Activated CD4-positive, alpha-beta memory T cell treated with anti-CD3 and anti-CD28 coated beads, Interleukin-2, amount 10 ng/mL, durations not matched to agents 7 days and 5 days (primary cell): ENCODE results near the gene LHFPL3. TPM values are rescaled to one million over a fixed set of nuclear protein-coding genes. Genes with fewer than 3 reads are reported as not detected.

Experiments used
- CTCF ChIA-PET: fragments of 350-600 bp; sonication (Branson Sonifier 250); formaldehyde crosslinking; loops from one replicate; lab custom pipeline; 2021; ENCODE audit warnings: antibody characterized with exemption, inconsistent platforms; lab: Charles Lee
- POLR2A ChIA-PET: fragments of 350-600 bp; sonication (Branson Sonifier 250); formaldehyde crosslinking; loops from one replicate; lab custom pipeline; 2021; ENCODE audit warnings: antibody characterized with exemption; lab: Charles Lee
- DNase-seq: peaks from one replicate; pipeline ENCODE4 v3.0.0-alpha.2; 2020
- H3K27ac Mint-ChIP-seq: one replicate; pipeline ENCODE4 v1.8.0; 2021; ENCODE audit warnings: mild to moderate bottlenecking, mixed read lengths
- H3K27me3 Mint-ChIP-seq: one replicate; pipeline ENCODE4 v1.8.0; 2021; ENCODE audit warnings: mixed read lengths
- H3K36me3 Mint-ChIP-seq: one replicate; pipeline ENCODE4 v1.8.0; 2021; ENCODE audit warnings: low read depth, mixed read lengths
- H3K4me1 Mint-ChIP-seq: one replicate; pipeline ENCODE4 v1.8.0; 2021; ENCODE audit warnings: mixed read lengths
- H3K4me3 Mint-ChIP-seq: one replicate; pipeline ENCODE4 v1.8.0; 2021; ENCODE audit warnings: mild to moderate bottlenecking, mixed read lengths
- H3K9me3 Mint-ChIP-seq: one replicate; pipeline ENCODE4 v1.8.0; 2021; ENCODE audit warnings: mixed read lengths
- total RNA-seq, 2 experiments: library from RNA; stranded (reverse); gene quantifications; one replicate each; pipeline ENCODE4 v1.2.3, GENCODE V29; 2021

LHFPL3 gene
- total RNA-seq, 2 experiments from 2014 or later = not detected

DNA sequence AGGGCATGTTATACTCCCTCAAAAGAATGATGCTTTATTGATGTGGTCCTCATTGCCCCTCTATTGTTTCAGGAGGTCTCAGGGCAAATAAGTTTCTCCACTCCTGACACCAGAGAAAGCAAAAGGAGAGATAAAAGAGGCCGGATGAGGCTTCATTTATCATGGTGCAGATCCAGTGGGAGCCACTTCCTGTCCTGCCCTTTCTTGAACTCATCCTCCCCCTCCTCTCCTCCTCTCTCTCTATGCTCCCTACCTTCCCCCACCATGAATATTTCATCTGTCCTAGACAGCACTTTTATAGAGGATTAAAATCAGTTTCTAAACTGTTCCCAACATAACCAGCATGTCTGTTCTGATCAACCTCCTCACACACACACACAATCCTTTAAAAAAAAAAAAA, 513.4 kb downstream of the LHFPL3 start:
- no peak for DNase-seq
- Mint-ChIP-seq H3K27ac (no peak overlapping the region), H3K4me3 (no peak overlapping the region), H3K36me3 (no peaks in the 10 kb centered on the region), H3K9me3 (no peaks in the 10 kb centered on the region), H3K27me3 (peaks cover 20% of the 10 kb centered on the region), H3K4me1 (no peaks in the 10 kb centered on the region)
- CTCF ChIA-PET = no interaction called here
- POLR2A ChIA-PET = no interaction called here

DNA sequence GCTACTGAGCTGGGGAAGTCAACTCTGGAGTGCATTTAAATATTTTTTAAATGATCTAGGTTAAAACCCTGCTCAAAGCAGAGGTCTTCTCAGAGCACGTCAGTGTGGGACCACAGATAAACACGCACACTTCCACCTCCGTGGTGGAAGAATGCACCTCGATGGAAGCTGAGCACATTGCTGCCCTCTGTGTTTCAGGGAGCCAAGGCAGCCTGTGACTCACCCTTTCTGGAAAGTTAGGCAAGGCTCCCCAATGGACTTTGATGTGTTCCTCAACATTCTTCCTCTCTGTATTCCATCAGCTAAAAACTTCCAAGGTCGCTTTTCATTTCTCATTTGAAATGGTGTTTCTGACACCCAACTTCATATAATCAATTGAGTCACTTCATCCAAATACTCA, 514.8 kb downstream of the LHFPL3 start:
- Mint-ChIP-seq H3K27me3 (peaks cover 18% of the 10 kb centered on the region), H3K9me3 (no peaks in the 10 kb centered on the region), H3K27ac (no peak overlapping the region), H3K4me3 (no peak overlapping the region), H3K36me3 (no peaks in the 10 kb centered on the region), H3K4me1 (no peaks in the 10 kb centered on the region)
- DNase-seq = no peak
- ChIA-PET POLR2A (no interaction called here), CTCF (no interaction called here)

DNA sequence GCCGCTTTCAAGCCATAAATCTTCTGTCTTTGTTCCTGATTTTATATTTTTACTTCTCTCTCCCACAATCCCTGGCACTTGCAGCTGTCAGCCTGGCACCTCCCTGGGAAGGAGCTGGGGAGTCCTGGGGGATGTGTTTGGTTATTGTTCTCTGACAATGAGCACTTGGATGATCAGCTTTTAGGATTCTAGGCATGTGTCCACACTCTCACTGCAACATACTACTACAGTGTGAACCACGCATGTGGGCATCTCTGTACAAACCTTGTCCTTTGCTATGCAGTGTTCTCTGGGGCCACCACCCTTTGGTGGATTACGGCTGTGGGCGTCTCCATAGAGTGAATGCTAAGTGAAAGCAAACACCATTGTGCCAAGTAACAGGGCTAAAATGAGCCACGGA, 517.2 kb downstream of the LHFPL3 start:
- Mint-ChIP-seq H3K9me3 (no peaks in the 10 kb centered on the region), H3K4me3 (no peak overlapping the region), H3K36me3 (no peaks in the 10 kb centered on the region), H3K27ac (no peak overlapping the region), H3K27me3 (peaks cover 15% of the 10 kb centered on the region), H3K4me1 (no peaks in the 10 kb centered on the region)
- DNase-seq = no peak
- ChIA-PET CTCF (no interaction called here), POLR2A (no interaction called here)

- no peaks in the 10 kb centered on the region for H3K36me3 Mint-ChIP-seq
- H3K27ac Mint-ChIP-seq = no peak overlapping the region
- no peak for DNase-seq
- H3K4me1 Mint-ChIP-seq = no peaks in the 10 kb centered on the region
- H3K27me3 Mint-ChIP-seq = peaks cover 15% of the 10 kb centered on the region
- H3K9me3 Mint-ChIP-seq = no peaks in the 10 kb centered on the region
- CTCF ChIA-PET = interaction anchor here (1.5 to 2.7 kb wide), 4 partner anchors 16 to 616 kb away, joined by 7 to 19 read pairs (median 8); no protein-coding TSS in a partner anchor
- POLR2A ChIA-PET = no interaction called here
- H3K4me3 Mint-ChIP-seq = no peak overlapping the region
Observed at GRCh38 chr7:104846731-104847130, 518.3 kb downstream of the LHFPL3 start.

DNA sequence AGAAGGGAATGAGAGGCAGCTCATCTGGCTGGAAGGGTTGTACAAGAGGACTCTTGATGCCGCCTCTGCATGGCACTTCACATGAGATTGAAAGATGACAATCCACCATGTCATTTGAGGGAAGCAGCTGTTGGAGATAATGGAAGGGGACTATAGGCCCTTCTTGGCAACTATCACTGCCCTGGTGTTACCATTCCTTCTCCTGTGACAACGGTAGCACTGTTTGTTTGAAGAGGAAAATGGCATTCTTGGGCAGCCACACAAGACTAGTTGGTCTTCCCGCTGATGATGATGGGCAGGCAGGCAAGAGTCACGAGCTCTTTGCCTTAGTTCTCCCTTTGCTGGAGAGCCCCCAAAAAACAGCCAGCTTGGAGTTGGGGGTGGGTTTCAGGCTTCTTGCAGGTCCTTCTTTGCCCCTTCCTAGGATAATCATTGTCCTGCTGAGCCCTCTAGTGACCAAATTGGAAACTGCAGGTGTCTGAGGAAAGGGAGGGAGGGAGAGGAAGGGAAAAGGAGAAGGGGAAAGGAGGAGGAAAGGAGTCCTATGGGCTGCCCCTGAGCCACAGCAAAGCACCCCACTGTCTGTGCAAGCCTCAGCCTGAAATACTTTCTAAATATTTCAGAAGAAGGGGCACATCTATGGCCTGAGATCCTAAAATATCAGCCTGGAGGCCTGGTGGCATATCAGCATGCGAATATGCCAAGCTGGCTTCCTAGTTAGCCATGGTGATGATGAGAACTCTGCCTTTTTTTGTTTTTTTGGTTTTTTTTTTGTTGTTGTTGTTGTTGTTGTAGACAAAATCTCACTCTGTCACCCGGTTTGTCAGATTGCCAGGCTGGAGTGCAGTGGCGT, 520.0 kb downstream of the LHFPL3 start:
- peak; percentile 45 for DNase-seq
- peaks cover 10% of the 10 kb centered on the region for H3K27me3 Mint-ChIP-seq
- no peaks in the 10 kb centered on the region for H3K36me3 Mint-ChIP-seq
- H3K9me3 Mint-ChIP-seq = no peaks in the 10 kb centered on the region
- POLR2A ChIA-PET = no interaction called here
- H3K4me1 Mint-ChIP-seq = no peaks in the 10 kb centered on the region
- no peak overlapping the region for H3K27ac Mint-ChIP-seq
- CTCF ChIA-PET = interaction anchor here (0.6 to 2.7 kb wide), 12 partner anchors 9 to 631 kb away, joined by 3 to 19 read pairs (median 4); no protein-coding TSS in a partner anchor
- no peak overlapping the region for H3K4me3 Mint-ChIP-seq

DNA sequence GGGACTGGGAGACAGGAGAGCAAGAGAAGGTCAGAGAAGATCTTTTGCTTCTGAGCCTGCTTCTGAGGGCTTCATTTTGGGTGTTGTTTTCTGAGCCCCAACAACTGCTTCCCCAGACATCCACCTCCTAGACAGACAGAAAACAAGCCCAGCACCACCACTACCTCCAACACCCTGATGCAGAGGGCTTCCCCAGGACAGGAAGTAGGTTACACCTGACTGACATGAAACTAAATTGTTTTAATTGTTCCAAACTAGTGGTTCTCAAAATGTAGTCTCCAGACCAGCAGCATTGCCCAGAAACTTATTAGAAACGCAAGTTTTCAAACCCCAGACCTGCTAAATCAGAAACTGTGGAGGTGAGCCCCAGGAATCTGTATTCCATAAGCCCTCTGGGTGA, 522.0 kb downstream of the LHFPL3 start:
- Mint-ChIP-seq H3K27me3 (peaks cover 6% of the 10 kb centered on the region), H3K4me1 (no peaks in the 10 kb centered on the region), H3K4me3 (no peak overlapping the region), H3K9me3 (no peaks in the 10 kb centered on the region), H3K36me3 (no peaks in the 10 kb centered on the region), H3K27ac (no peak overlapping the region)
- DNase-seq = no peak
- ChIA-PET CTCF (no interaction called here), POLR2A (no interaction called here)

DNA sequence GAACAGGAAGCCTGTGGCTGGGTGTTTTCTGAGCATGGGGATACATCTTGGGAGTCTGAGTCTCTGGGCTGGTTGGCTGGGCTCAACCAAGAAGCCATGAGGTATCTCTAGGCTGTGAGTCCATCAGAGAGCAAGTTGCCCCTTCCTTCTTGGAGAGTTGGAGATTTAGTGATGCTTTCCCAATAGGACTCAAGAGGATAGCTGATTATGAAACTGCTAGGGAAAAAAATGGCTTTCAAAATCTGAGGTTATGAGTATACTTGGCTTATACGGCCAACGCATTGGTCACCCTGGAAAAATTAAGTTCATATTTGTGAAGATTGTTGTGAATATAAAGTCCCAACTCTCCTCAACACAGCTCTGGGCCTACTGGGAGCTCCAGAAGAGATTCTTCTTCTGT, 522.9 kb downstream of the LHFPL3 start:
- no peaks in the 10 kb centered on the region for H3K36me3 Mint-ChIP-seq
- H3K4me1 Mint-ChIP-seq = no peaks in the 10 kb centered on the region
- H3K27ac Mint-ChIP-seq = no peak overlapping the region
- peaks cover 2% of the 10 kb centered on the region for H3K27me3 Mint-ChIP-seq
- ChIA-PET POLR2A (no interaction called here), CTCF (no interaction called here)
- no peak for DNase-seq
- no peaks in the 10 kb centered on the region for H3K9me3 Mint-ChIP-seq
- H3K4me3 Mint-ChIP-seq = no peak overlapping the region

DNA sequence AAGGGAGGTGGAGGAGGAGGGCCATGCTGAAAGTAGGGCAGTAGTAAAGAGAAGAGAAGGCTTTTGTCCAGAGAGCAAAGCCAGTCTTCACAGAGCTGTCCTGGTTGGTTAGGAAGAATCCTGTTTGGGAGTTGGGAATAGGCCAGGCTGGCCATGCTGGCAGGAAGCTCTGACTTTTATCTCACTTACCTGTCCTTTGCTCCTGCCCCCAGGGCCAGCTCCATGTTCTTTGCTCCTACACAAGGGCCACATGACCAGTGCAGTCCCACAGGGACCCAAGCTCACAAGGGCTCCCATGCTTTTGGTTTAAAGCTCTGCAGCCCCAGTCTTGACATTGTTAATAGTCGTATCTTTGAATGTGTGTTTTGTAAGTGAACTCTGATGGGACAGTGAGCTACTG, 524.0 kb downstream of the LHFPL3 start:
- no peak overlapping the region for H3K4me3 Mint-ChIP-seq
- CTCF ChIA-PET = interaction anchor here (0.6 to 1.4 kb wide), 3 partner anchors 10 to 1243 kb away, joined by 3 to 4 read pairs (median 3); no protein-coding TSS in a partner anchor
- no peaks in the 10 kb centered on the region for H3K9me3 Mint-ChIP-seq
- no peak for DNase-seq
- peaks cover 2% of the 10 kb centered on the region for H3K4me1 Mint-ChIP-seq
- POLR2A ChIA-PET = no interaction called here
- H3K36me3 Mint-ChIP-seq = no peaks in the 10 kb centered on the region
- peaks cover 2% of the 10 kb centered on the region for H3K27me3 Mint-ChIP-seq
- no peak overlapping the region for H3K27ac Mint-ChIP-seq

DNA sequence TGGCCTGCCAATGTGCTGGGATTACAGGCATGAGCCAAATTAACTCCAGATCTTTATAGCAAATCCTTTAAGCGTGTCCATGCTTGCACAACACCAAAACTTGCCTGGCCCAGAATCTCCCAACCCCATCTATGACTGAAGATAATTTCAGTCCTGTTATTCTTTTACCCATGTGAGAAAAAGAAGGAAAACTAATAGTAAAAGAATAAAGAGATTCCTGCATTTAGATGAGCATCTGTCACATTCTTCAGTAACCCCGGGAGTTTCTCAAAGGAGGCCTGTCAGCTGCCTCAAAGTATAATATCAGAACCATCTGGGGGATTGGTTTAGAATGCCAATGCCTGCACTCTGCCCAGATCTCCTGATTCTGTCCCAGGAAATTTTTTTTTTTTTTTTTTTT, 527.5 kb downstream of the LHFPL3 start:
- Mint-ChIP-seq H3K4me3 (no peak overlapping the region), H3K27me3 (peaks cover 2% of the 10 kb centered on the region), H3K9me3 (no peaks in the 10 kb centered on the region), H3K36me3 (no peaks in the 10 kb centered on the region), H3K4me1 (peaks cover 16% of the 10 kb centered on the region), H3K27ac (no peak overlapping the region)
- no peak for DNase-seq
- POLR2A ChIA-PET = no interaction called here
- CTCF ChIA-PET = no interaction called here

DNA sequence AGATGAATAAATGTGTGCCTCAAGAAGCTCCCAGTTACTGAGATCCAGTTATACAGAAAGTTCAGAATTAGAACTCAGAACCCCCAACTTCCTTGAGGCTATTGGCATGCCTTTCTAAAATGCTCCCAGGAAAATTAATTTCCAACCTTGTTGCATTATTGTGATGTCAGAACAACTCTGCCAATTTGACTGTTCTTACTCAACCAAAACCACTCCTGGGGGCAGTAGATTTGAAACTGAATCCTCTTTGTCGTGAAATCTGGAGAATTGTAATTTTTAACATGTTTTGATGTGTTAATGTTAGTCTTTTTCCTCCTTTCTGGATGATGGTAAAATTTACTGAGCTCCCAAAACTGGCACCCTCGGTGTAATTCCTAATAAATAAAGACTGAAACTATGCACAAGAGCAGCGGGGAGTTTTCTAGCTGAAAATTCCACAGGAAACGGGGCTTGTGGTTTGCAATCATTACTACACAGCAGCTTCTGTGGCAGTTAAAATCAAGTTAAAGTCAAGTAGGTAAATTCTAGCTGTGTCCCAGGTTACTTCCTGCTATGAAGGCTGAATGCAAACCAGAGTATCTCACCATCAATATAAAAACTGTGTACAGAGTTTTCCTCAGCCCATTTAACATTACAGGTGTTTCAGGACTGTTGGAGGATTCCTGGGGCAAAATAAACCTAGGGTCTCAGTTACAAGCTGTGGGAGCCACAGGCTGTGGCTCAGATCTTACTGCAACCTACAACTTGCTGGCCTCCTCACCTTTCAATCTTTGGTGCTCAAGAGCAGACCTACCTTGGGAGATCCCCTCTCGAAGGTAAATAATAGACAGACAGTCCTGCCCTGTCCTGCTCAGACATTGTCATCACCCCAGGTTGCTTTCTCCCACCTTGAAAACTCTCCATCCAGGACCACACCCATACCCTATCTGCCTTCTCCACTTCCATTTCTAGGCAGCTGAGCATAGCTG, 529.3 kb downstream of the LHFPL3 start:
- Mint-ChIP-seq H3K27me3 (peaks cover 4% of the 10 kb centered on the region), H3K4me1 (peaks cover 16% of the 10 kb centered on the region), H3K4me3 (no peak overlapping the region), H3K9me3 (no peaks in the 10 kb centered on the region), H3K27ac (no peak overlapping the region), H3K36me3 (no peaks in the 10 kb centered on the region)
- DNase-seq = no peak
- CTCF ChIA-PET = interaction anchor here (1.5 to 2.3 kb wide), 3 partner anchors 9 to 627 kb away, joined by 5 to 10 read pairs (median 6); no protein-coding TSS in a partner anchor
- POLR2A ChIA-PET = interaction anchor here (1.4 kb wide), 1 partner anchor 21 kb away, joined by 5 read pairs; no protein-coding TSS in a partner anchor

DNA sequence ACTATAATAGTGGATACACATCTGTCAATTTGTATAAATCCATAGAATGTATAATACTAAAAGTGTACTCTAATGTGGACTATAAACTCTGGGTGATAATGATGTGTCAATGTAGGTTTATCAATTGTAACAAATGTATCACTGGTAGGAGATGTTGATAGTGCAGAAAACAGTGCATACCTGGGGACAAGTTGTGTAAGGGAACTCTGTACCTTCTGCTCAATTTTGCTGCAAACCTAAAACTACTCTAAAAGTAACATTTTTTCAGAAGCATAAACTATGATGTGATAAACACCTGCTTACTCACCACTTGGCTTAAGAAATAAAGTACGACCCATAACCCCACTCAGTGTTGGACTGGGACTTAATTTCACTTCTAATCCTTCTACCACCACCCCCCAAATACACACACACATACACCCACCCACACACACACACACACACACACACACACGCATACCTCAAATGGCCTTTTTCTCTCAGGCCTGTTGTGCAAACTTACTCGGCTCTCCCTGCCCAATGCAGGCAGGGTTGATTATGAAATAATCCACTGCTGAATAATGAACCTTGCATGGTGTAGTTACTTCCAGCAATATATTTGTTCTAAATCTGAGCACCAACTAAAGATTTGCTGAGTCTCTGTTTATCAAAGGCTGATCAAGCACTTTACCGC, 531.5 kb downstream of the LHFPL3 start:
- DNase-seq = no peak
- ChIA-PET CTCF (interaction anchor here (1.6 to 3.5 kb wide), 2 partner anchors 12 to 24 kb away, joined by 5 to 21 read pairs; no protein-coding TSS in a partner anchor), POLR2A (no interaction called here)
- Mint-ChIP-seq H3K36me3 (no peaks in the 10 kb centered on the region), H3K9me3 (no peaks in the 10 kb centered on the region), H3K27ac (no peak overlapping the region), H3K27me3 (peaks cover 9% of the 10 kb centered on the region), H3K4me1 (peaks cover 16% of the 10 kb centered on the region), H3K4me3 (no peak overlapping the region)

DNA sequence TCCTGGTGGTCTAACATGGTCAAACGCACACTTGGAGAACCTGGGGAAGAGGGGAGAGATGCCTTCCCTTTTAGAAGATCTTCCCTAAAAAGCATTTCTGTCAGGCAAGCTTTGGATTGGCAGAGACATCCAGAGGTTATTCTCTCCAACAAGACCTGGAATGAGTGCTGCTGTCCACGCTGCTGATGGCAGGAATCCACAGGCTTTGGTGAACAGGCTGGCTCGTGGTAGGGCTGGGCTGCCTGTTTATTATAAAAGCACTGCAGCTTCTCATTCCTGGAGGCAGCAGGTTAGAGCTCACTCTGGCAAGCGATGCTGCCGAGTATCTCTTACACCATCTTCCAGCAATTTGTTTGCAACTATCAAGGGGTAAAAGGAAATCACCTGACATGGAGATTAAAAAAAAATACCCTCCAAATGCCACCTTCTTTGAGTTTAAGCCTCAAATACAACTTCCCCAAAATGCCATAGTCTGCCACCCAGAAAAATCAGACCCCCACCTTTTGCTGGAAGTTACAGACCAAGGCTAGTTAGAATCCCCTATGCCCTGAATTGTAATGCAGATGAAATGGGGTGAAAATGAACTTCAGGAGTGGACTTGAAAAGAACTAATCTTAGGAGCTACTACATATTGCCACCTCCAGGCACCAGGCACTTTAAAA, 533.5 kb downstream of the LHFPL3 start:
- Mint-ChIP-seq H3K9me3 (peaks cover 2% of the 10 kb centered on the region), H3K36me3 (peaks cover 3% of the 10 kb centered on the region), H3K4me3 (no peak overlapping the region), H3K27me3 (peaks cover 23% of the 10 kb centered on the region), H3K4me1 (peaks cover 16% of the 10 kb centered on the region), H3K27ac (no peak overlapping the region)
- DNase-seq = no peak
- ChIA-PET CTCF (interaction anchor here (0.6 to 3.5 kb wide), 5 partner anchors 9 to 48 kb away, joined by 3 to 21 read pairs (median 5); no protein-coding TSS in a partner anchor), POLR2A (no interaction called here)
